ENCODE data around the gene SV2C. TPM values are rescaled to one million over a fixed set of nuclear protein-coding genes. Genes with fewer than 3 reads are reported as not detected.

The SV2C gene
- total RNA-seq, 2 donors from 2014 or later: 0.14 TPM

DNA sequence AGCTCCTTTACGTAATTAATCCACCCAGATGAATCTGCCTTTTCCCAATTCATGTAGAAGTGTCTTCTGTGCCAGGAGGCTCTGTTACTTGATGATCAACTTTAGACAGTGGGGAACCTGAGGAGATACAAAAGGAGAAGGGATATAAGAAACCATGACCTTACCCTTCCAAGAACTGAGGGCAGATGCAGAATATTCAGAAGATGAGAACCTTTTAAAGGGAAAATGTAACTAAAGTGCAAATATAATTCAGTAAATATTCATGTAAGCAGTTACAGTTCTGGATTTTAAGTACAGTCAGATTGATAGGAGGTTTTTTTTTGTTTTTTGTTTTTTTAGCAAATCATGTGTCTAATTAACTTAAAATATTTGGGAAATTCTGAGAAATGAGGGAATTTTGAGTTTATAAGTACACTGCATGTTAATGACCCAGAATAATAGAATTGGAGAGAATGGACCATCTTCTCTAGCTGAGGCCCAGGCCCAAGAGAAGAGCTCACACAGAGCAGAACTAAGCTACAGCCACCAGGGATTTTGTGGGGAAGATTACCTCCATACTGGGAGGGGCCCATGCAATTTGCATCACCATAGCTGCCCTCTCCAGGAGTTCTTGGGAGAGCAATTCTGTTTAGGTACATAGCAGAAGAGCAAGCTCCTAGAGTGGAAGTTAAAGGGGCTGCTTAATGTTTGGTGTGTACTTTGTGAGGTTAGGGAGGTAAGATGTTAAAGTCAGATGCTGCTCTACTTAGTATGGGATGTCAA, 61.5 kb downstream of the SV2C start:
- Histone ChIP-seq H3K4me3 (no peak overlapping the region), H3K27me3 (replicated peaks; ENCODE audit: insufficient read depth) (peaks cover 5% of the 10 kb centered on the region), H3K27ac (no peak overlapping the region), H3K36me3 (no peaks in the 10 kb centered on the region), H3K9me3 (no peaks in the 10 kb centered on the region), H3K4me1 (ENCODE audit: control insufficient read depth in 1 of 2, low read depth in 2 of 2) (no peaks in the 10 kb centered on the region)
- DNase-seq (ENCODE audit: low spot score) (no peak), ATAC-seq (ENCODE audit: insufficient number of reproducible peaks, low FRiP score, low read depth) (no peak)
- TF ChIP-seq, protein P1, sequence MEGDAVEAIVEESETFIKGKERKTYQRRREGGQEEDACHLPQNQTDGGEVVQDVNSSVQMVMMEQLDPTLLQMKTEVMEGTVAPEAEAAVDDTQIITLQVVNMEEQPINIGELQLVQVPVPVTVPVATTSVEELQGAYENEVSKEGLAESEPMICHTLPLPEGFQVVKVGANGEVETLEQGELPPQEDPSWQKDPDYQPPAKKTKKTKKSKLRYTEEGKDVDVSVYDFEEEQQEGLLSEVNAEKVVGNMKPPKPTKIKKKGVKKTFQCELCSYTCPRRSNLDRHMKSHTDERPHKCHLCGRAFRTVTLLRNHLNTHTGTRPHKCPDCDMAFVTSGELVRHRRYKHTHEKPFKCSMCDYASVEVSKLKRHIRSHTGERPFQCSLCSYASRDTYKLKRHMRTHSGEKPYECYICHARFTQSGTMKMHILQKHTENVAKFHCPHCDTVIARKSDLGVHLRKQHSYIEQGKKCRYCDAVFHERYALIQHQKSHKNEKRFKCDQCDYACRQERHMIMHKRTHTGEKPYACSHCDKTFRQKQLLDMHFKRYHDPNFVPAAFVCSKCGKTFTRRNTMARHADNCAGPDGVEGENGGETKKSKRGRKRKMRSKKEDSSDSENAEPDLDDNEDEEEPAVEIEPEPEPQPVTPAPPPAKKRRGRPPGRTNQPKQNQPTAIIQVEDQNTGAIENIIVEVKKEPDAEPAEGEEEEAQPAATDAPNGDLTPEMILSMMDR (IDR thresholded peaks at IDR 0.05): no peak

DNA sequence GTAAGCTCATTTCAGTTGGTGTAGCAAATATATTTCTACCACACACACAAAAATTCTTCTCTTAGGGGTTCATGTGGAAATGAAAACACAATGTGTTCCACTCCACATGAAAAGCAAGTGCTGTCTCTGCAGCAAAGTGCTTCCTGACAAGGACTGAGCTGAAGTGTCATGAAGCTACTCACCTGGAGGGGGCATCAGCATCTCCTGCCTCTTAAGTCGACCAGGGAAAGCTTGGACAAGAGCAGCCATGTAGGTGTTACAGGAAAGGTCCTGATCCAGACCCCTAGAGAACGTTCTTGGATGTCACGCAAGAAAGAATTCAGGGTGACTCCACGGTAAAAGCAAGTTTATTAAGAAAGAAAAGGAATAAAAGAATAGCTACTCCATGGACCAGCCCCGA, 62.8 kb downstream of the SV2C start:
- Histone ChIP-seq H3K4me1 (ENCODE audit: control insufficient read depth in 1 of 2, low read depth in 2 of 2) (no peaks in the 10 kb centered on the region), H3K36me3 (no peaks in the 10 kb centered on the region), H3K27me3 (replicated peaks; ENCODE audit: insufficient read depth) (no peaks in the 10 kb centered on the region), H3K27ac (no peak overlapping the region), H3K9me3 (no peaks in the 10 kb centered on the region), H3K4me3 (no peak overlapping the region)
- no peak for ATAC-seq (ENCODE audit: insufficient number of reproducible peaks, low FRiP score, low read depth)
- no peak for DNase-seq (ENCODE audit: low spot score)
- TF ChIP-seq, protein P1 (IDR thresholded peaks at IDR 0.05): no peak

DNA sequence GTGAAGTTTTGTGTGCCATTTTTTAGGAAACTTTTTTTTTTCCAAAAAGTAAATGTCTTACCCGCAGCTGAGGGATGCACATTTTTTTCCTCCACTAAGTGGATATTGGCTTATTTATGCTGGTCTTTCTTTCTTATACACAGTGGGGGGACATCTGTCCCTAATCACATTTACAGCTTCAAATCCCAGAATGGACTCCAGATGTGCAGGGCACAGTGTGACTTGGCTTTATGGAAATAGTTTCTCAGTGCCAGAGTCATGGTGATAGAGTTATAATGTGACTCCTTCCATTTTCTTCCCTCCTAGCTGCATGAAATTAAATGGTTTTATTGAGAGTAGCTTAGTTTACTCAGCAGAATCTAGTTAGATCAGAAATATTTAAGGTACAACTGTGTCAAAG, 66.5 kb downstream of the SV2C start:
- Histone ChIP-seq H3K36me3 (no peaks in the 10 kb centered on the region), H3K4me3 (no peak overlapping the region), H3K27me3 (replicated peaks; ENCODE audit: insufficient read depth) (no peaks in the 10 kb centered on the region), H3K9me3 (no peaks in the 10 kb centered on the region), H3K4me1 (ENCODE audit: control insufficient read depth in 1 of 2, low read depth in 2 of 2) (no peaks in the 10 kb centered on the region), H3K27ac (no peak overlapping the region)
- TF ChIP-seq, protein P1 (IDR thresholded peaks at IDR 0.05): no peak
- DNase-seq (ENCODE audit: low spot score): no peak
- no peak for ATAC-seq (ENCODE audit: insufficient number of reproducible peaks, low FRiP score, low read depth)

DNA sequence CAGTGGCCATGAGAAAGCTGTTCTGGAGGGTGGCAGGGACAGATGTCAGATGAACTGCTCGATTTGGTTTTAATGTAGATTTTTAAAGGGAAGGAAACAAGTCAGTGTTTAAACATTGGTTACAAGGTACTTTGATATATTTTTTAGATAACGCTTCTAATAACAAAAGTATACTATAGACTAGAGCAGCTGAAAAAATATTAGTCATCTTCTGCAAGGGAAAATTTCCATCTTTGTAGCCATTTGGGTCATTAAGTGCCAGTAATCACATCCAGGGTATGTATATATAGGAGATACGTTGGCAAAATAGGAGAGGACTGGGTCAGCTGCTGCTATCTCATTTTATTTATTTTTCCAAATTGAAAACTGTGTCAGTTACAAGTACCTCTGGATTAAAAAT, 69.0 kb downstream of the SV2C start:
- Histone ChIP-seq H3K27me3 (replicated peaks; ENCODE audit: insufficient read depth) (no peaks in the 10 kb centered on the region), H3K4me1 (ENCODE audit: control insufficient read depth in 1 of 2, low read depth in 2 of 2) (no peaks in the 10 kb centered on the region), H3K9me3 (no peaks in the 10 kb centered on the region), H3K4me3 (no peak overlapping the region), H3K36me3 (no peaks in the 10 kb centered on the region), H3K27ac (no peak overlapping the region)
- DNase-seq (ENCODE audit: low spot score): no peak
- ATAC-seq (ENCODE audit: insufficient number of reproducible peaks, low FRiP score, low read depth): no peak
- TF ChIP-seq, protein P1 (IDR thresholded peaks at IDR 0.05): no peak

DNA sequence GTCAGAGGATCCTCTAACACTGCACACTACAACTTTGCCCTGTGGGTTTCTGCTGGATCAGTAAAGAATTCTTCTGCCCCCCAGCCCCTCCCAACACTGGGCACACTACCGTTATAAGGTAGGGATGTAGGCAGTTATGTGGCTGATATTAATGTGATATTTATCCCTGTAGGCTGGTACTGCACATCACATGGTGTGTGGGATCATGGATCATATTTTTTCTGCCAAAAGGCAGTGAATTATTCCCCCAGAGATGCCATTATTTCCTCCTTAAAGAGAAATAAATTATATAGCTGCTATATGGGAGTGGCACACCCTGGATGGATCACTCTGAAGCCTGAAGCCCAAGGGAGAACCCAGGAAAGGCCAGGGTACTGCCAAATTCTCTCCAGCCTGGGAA, 69.5 kb downstream of the SV2C start:
- Histone ChIP-seq H3K36me3 (no peaks in the 10 kb centered on the region), H3K4me1 (ENCODE audit: control insufficient read depth in 1 of 2, low read depth in 2 of 2) (no peaks in the 10 kb centered on the region), H3K4me3 (no peak overlapping the region), H3K27ac (no peak overlapping the region), H3K27me3 (replicated peaks; ENCODE audit: insufficient read depth) (no peaks in the 10 kb centered on the region), H3K9me3 (no peaks in the 10 kb centered on the region)
- TF ChIP-seq, protein P1 (IDR thresholded peaks at IDR 0.05): no peak
- no peak for ATAC-seq (ENCODE audit: insufficient number of reproducible peaks, low FRiP score, low read depth)
- DNase-seq (ENCODE audit: low spot score): no peak

All from thoracic aorta (tissue), 2 donors.